ENCODE measurements around the gene MEGF11. TPM values are rescaled to one million over a fixed set of nuclear protein-coding genes. Genes with fewer than 3 reads are reported as not detected.

Gene MEGF11
- total RNA-seq, 1 experiment from 2014 or later, result 2.3 TPM

GRCh38 chr15:66165856-66166255 is 87.7 kb downstream of the MEGF11 start:
- DNase-seq (ENCODE audit: low read depth, low spot score), result no peak
- POLR2A ChIA-PET, result no interaction called here
- Histone ChIP-seq H3K9me2 (ENCODE audit: insufficient read depth) (no peaks in the 10 kb centered on the region), H3K27me3 (ENCODE audit: insufficient read depth, low read length) (no peaks in the 10 kb centered on the region), H3K4me1 (ENCODE audit: control insufficient read depth in 1 of 2, insufficient read depth in 2 of 2, low read length in 2 of 2) (no peaks in the 10 kb centered on the region), H3K9me3 (ENCODE audit: control insufficient read depth in 1 of 2, insufficient read depth in 1 of 2, low read depth in 1 of 2, low read length in 2 of 2) (no peaks in the 10 kb centered on the region), H3K4me2 (ENCODE audit: low read length) (no peak overlapping the region), H3K4me3 (replicated peaks in 1 of 2; ENCODE audit: low read depth in 1 of 2, low read length in 2 of 2) (no peak overlapping the region), H4K20me1 (ENCODE audit: insufficient read depth) (no peaks in the 10 kb centered on the region), H3K79me2 (ENCODE audit: insufficient read depth, low read length) (no peaks in the 10 kb centered on the region), H3K9ac (ENCODE audit: low read length) (no peak overlapping the region), H2AFZ (ENCODE audit: low read depth, low read length, poor library complexity, severe bottlenecking) (no peak overlapping the region), H3K36me3 (ENCODE audit: control insufficient read depth in 1 of 2, insufficient read depth in 2 of 2, low read length in 2 of 2) (no peaks in the 10 kb centered on the region), H3K27ac (ENCODE audit: low read depth, low read length) (no peak overlapping the region)
- intact Hi-C loops (cut with micrococcal nuclease), result no loop called here
- RAD21 ChIA-PET (ENCODE audit: low non-redundant PET in 1 of 2, low total read pairs in 2 of 2, uncharacterized antibody in 2 of 2, unreplicated experiment in 2 of 2), result no interaction called here
- BruUV-seq (replicated peaks), result no TSS peak
- TF ChIP-seq EZH2 (IDR thresholded peaks at IDR 0.05) (no peak), SP1 (IDR thresholded peaks at IDR 0.05; ENCODE audit: low read depth) (no peak), TCF7L2 (IDR thresholded peaks at IDR 0.05; ENCODE audit: borderline replicate concordance, extremely low read depth, insufficient read depth, insufficient read length) (no peak), ZNF274 (IDR thresholded peaks at IDR 0.05; ENCODE audit: low read depth, low read length) (no peak)
- TF ChIP-seq, protein P1, sequence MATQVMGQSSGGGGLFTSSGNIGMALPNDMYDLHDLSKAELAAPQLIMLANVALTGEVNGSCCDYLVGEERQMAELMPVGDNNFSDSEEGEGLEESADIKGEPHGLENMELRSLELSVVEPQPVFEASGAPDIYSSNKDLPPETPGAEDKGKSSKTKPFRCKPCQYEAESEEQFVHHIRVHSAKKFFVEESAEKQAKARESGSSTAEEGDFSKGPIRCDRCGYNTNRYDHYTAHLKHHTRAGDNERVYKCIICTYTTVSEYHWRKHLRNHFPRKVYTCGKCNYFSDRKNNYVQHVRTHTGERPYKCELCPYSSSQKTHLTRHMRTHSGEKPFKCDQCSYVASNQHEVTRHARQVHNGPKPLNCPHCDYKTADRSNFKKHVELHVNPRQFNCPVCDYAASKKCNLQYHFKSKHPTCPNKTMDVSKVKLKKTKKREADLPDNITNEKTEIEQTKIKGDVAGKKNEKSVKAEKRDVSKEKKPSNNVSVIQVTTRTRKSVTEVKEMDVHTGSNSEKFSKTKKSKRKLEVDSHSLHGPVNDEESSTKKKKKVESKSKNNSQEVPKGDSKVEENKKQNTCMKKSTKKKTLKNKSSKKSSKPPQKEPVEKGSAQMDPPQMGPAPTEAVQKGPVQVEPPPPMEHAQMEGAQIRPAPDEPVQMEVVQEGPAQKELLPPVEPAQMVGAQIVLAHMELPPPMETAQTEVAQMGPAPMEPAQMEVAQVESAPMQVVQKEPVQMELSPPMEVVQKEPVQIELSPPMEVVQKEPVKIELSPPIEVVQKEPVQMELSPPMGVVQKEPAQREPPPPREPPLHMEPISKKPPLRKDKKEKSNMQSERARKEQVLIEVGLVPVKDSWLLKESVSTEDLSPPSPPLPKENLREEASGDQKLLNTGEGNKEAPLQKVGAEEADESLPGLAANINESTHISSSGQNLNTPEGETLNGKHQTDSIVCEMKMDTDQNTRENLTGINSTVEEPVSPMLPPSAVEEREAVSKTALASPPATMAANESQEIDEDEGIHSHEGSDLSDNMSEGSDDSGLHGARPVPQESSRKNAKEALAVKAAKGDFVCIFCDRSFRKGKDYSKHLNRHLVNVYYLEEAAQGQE (IDR thresholded peaks at IDR 0.05; ENCODE audit: low read depth), result no peak
- TF ChIP-seq, protein P2, sequence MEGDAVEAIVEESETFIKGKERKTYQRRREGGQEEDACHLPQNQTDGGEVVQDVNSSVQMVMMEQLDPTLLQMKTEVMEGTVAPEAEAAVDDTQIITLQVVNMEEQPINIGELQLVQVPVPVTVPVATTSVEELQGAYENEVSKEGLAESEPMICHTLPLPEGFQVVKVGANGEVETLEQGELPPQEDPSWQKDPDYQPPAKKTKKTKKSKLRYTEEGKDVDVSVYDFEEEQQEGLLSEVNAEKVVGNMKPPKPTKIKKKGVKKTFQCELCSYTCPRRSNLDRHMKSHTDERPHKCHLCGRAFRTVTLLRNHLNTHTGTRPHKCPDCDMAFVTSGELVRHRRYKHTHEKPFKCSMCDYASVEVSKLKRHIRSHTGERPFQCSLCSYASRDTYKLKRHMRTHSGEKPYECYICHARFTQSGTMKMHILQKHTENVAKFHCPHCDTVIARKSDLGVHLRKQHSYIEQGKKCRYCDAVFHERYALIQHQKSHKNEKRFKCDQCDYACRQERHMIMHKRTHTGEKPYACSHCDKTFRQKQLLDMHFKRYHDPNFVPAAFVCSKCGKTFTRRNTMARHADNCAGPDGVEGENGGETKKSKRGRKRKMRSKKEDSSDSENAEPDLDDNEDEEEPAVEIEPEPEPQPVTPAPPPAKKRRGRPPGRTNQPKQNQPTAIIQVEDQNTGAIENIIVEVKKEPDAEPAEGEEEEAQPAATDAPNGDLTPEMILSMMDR (IDR thresholded peaks at IDR 0.05 in 2 of 3, conservative IDR thresholded peaks at IDR 0.05 in 1 of 3; ENCODE audit: borderline replicate concordance in 1 of 3, insufficient read depth in 1 of 3, low read depth in 2 of 3, low read length in 2 of 3), result no peak
- TF ChIP-seq, protein P3, sequence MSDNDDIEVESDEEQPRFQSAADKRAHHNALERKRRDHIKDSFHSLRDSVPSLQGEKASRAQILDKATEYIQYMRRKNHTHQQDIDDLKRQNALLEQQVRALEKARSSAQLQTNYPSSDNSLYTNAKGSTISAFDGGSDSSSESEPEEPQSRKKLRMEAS (IDR thresholded peaks at IDR 0.05), result no peak
- no peak for ATAC-seq
- CTCF ChIA-PET, result no interaction called here
